ENCODE measurements around the gene FAM240B.

FAM240B gene

DNA sequence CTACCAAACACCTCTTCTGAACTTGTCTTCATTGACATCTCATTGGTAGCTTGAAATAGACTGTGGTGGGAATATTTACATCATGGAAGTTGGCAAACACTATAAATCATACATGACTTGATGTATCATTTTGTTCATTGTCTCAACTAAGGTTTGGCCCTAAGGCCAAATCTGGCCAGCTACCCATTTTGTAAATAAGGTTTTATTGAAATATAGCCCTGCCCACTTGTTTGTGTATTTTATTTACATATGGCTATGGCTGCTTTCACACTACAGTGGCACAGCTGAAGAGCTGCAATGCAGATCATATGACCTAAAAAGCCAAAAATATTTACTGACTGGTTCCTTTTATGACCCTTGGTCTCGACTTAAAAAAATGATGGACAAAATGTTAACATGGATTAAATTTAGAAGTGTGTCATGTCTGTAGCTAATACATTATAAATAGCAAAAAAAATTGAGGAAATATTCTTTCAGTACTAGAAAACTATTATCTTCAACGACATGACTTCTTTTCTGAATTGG, 22.1 kb downstream of the FAM240B start:
- DNase-seq: no peak

DNA sequence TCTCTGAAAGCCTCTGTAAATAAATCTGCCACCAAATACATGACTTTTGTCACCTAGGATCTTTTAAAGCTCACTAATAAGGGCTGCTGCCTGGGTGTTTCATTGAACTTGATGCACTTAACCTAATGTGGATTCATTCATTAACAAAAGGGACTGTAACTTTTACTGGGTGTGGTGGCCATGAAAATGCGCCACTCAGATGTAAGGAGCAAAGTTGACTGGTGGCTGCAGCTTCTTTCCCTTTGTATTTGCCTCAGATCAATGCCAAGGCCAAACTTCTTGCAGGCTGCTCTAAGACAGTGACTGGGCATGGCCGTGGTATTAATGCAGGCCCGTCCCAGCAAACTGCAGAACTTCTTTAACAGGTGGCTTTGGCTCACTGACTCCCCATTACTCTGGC, 22.9 kb downstream of the FAM240B start:
- no peak for DNase-seq

DNA sequence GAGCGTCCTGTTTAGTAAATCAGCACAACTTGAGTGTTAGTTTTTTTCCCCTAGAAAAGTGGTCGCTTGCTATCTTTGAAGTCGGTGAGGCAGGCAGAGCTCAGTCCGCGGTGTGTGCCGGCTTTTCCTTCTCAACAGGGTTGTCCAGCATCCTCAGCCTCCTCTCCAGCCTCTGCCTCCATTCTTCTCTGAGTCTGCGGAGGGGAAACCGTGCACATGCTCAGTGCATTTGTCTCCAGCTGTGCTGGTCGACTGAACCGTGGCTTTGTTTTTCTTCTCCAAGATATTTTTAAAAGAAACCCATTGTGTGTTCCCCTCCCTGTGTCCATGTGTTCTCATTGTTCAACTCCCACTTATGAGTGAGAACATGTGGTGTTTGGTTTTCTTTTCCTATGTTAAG, 25.3 kb downstream of the FAM240B start:
- no peak for DNase-seq

DNA sequence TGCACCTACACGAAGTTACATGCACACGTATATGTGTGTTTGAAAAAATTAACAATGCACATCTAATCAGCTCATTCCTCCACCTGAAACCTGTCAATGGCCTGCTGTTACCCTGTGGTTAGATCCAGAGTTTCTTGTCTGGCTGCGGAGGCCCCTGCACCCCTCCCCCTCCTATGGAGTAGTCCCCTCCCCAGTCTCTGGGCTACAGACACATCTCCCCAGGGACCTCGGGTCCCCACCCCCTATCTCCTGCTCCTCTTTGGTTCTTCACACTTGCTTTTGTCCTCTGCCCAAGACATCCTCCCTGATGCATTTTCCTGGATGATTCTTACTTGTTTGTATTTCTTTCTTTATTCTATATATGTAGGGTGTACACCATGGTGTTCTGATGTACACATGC, 27.2 kb downstream of the FAM240B start:
- DNase-seq: no peak

DNA sequence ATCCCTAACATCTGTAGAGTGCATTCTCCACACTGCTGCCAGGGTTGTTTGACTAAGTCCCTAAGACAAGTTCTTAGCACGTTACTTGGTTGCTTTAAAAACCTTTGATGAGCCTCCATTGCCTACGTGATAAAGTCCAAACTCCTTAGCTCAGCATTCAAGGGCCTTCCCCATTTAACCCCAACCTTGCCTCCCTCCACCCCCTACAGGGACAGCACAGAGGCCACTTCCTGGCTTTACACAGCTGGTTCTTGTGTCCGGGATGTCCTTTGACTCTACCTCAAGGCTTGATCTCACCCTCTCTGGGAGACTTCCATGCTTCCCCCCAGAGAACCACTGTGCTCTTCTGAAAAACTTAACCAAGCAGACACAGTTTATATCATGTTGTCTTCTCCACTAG, 29.4 kb downstream of the FAM240B start:
- no peak for DNase-seq

DNA sequence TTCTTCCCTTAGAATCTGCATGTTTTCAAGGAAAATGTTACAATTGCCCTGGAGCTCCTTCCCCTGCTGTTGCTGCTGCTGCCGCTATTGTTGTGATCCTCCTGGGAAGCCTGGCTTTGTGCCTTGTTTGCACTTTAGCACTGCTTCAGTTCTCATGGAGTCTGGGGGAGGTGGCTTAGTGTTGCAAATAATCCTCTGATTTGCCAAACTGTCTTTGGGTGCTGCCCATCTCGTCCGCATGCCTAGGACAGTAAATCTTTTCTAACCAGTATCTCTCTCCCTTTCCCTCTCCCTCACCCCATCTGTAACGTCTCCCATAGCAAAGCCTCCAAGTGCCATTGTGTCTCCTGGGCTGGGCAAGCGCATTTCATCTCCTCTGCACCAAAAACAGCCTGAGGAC, 30.3 kb downstream of the FAM240B start:
- no peak for DNase-seq

DNA sequence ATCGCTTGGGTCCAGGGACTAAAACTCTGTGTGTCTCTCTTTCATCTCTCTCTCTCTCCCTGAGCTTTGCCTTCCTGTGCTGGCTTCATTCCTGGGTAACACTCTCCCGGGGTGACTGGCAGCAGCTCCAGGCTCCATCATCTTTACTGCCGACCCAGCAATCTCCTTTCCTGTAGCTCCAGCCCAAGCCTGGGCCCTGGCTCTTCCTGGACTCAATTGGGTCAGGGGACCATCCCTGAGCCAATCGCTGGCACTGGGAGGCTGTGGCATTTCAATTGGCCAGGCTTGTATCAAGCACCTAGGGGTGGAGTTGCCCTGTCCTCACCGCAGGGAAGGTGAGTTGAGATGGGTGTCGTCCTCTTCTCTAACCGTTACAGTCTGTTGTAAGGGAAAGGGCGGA, 31.9 kb downstream of the FAM240B start:
- DNase-seq: no peak

DNA sequence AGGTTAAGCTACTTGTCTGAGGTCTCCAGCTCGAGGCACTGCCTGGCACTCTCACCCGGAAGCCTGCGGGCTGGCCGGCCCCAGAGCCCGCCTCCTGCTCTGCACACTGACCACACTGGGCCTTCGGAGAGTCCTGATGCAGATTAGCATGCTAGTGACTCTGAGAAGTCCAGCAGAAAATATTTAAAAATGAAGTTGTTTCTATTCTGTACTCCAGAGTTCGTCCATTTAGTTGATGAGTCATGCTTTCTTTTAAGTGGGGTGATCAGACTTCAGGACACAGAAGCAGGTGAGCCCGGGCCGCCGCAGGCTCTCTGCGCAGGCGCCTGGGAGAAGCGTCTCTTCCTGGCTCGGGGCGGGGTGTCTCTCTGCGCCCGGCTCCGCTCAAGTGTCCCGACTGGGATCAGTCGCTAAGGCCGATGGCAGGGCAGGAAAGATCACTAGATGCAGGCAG, 32.5 kb downstream of the FAM240B start:
- peak; percentile 4 to 14 for DNase-seq

DNA sequence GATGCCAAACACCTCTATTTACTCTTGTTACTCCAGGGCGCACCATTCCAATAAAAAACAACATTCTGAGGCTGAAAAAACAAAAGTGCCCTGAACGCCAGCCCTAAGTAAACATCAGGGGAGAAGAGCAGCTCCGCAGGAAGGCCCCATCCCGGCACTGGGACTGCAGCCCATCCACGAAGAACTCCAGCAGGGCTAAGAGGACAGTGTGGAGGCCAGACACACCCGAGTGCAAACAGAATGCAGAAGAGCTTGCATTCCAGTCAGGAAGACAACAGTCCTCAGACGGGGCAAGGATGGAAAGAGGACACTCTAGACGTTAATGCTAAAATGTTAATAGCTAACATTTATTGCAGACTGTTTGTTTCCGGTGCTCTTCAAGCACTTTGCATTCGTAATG, 33.0 kb downstream of the FAM240B start:
- no peak for DNase-seq

DNA sequence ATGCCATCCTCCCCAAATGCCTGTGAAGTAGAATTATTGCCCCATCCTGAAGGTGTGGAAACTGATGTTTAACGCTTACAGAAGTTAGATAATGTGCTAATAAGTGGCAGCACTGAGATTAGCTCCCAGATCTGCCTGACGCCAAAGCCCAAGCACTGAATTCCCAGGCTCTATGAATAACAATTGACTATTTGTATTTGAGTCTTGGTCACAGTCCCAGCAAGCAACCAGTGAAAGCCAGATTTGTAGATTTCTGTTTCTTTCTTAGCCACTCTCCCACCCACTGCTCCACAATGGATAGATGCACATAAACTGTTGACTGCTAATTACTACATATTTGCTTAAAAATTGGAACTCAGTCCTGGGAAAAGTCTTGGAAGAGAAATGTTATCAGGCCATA, 34.4 kb downstream of the FAM240B start:
- no peak for DNase-seq

DNA sequence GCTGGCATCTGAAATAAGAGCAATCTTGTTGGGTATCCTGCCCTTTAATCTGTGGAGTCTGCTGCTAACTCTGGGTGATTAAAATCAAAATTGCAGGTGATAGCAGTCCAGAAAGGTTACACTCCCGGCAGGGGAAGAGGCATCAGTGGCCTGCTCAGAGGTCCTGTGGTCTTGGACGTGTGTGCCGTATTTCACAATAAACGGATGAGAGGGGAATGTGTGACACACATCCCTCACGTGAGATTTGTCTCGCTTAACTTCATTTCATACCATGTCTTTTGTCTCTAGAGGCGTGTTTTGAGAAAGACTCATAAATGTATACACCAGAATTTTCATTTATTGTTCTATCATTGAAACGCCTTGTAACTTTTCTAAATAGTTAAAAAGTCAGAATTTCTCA, 36.6 kb downstream of the FAM240B start:
- no peak for DNase-seq

DNA sequence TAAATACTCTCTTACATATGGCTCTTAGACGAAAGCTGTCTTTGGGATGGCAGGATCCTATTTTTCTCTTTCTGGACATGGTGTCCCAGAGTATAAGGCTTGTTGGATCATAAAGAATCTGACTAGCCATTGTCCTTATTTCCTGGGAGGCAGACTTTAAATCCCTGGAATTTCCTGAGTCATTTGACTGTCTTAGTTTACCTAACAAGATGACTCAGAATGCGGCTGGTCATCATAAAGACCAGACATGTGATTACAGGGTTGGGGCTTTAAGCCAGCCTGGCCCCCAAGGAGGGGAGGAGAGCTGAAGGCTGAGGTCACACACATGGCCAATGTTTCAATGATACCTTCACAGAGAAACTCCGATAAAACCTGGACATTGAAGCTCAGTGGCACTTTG, 37.2 kb downstream of the FAM240B start:
- DNase-seq: no peak

DNA sequence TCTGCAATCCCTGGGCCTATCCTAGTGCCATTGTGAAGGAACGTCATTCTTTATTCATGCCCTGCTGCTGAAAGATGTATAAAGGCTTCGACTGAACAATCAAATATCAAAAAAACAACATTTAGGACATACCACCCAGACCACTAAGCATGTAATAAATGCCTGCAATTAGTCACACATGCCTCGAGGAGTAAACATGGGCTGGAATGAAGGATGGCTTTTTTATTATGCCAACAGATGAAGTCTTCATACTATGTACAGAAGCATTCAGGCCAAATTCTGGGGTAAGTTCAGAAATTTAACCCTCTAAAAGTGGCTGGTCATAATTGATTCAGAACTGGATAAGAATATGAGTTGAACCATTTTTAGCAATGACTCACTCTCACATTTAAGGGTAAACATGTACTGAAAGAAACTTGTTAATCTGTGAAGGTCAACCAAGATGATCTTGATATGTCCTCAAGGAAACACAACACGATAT, 38.1 kb downstream of the FAM240B start:
- no peak for DNase-seq

DNA sequence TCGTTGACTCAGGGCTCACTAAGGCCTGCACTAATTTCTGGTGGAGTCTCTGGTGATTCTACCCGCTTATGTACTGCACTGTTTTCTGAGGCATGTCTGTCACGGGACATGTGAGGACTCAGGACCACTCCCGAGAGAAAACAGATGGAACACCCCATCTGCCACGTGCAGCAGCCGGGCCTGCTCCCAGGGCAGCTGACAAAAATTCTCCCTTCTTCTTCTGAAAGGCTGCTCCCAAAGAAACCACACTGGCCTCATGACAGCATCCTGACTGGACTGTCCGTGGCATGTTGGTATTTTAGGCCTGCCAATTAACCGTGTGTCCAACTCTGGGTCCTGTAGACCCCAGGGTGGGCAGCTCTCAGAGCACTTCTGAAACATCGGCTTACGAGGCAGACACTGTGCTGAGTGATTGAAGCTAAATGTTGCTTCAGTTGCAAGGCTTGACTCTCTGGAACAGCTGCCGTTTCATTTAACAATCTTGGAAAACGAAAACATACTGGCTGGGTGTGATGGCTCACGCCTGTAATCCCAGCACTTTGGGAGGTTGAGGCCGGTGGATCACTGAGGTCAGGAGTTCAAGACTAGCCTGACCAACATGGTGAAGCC, 39.0 kb downstream of the FAM240B start:
- DNase-seq: no peak

DNA sequence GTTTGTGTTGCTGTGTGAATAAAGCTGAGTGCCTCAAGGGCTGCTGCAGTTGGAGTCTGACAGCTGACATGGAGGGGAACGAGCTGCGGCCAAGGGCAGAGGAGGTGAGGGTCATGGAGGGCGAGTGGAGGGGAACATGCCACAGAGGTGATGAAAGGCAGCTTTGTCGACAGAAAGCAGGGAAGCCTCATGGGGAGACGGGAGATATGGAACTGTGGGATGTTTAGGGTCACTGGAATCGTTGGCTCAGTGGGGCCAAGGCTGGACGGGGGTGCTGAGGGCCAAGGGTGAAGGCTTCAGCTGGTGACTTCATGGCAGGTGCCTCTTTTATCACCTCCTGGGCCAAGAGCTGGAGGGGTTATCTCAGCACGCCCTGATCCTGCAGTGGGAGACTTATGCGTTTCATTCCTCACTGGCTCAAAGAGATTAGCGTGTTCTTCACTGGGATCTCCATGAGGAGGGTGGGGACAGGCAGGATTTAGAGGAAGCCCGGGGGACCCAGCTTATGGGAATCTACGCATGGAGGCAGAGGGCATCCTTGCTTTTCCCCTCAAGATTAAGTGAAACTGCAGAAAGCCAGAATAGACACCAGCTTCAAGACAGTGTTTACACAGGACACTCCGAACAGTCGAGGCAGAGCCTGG, 42.2 kb downstream of the FAM240B start:
- no peak for DNase-seq

DNA sequence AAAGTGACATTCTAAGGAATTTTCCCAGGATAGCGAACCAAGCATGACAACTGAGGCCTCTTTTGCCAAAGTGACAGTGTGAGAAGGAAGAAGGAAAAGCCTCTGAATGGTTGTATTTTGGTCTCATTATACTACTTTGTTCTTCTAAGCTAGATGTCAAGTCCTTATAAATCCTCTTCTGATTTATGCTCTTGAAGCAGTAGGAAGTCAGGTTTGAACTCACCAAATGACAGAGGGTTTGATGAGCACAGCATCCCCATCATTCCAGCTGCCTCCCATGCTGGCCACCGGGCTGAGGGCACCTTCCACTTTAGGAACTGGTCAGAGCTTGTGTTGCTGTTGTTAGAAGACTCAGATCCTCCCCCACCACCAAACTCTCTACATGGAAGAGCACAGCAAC, 44.1 kb downstream of the FAM240B start:
- DNase-seq: no peak

DNA sequence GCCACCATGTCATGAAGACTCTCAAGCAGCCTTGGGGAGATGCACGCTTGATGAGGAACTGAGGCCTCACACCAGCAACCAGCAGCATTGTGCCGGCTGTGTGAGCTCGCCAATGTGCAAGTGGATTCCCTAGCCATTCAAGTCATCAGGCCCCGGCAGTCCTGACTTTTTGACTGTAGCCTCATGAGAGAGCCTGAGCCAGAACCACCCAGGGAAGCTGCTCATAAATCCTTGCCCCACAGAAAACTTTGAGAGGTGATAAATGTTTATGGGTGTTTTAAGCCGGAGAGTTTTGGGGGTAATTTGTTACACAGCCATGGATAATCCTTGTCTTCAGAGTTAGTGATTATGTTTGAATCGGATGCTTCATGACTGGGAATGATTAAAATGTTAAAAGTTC, 44.7 kb downstream of the FAM240B start:
- no peak for DNase-seq

DNA sequence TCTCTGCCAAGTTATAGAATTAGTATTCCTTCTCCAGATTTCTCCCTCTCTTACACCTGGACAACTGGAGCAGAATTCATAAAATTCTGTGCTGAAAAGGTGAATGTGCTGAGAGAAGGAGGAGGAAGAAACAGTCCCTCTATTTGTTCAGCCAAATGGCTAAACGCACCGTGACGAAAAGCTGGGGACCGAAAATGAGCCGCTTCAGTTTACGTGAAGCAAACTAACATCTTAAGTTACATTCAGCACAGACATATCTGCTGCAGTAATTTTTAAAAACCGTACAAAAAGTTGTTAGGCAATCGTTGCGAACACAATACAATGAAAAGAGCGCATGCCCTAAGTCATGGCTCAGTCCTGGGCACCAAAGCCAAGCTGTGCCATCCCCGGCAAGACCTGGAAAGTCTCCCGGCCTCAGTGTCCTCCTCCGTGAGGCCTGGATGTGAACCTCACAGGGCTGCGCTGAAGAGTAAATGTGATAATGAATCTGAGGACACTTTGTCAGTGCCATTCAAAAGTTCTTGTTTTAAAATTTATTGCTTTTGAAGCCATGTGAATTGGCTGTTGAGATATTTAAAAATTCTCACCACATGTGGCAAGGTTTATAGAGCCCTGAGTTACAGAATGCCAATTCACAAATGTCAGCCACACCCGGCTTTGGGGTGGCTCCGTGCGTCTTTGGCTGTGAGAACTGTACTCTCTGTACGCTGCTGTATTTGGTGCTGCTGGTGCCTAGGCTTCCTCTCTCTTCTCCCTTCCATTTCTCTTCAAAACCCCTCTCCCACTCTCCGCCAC, 46.3 kb downstream of the FAM240B start:
- no peak for DNase-seq

DNA sequence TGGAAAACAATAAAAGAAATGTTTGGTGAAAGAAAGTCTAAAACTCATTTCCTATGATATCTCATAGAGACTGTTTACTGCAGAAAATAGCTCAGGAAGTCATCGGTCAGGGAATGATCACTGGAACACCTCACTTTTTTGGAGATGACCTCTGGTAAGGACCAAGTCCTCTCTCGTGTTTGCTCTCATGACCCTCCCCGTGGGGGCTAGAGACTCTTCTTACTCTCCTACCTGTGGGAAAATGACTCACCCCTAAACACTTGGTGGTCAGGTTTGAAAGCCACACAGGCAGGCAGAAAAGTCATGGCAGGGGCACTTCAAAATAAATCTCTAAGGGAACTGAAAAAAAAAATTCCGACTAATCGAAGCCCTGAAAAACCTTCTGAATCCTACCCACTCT, 48.2 kb downstream of the FAM240B start:
- no peak for DNase-seq

DNA sequence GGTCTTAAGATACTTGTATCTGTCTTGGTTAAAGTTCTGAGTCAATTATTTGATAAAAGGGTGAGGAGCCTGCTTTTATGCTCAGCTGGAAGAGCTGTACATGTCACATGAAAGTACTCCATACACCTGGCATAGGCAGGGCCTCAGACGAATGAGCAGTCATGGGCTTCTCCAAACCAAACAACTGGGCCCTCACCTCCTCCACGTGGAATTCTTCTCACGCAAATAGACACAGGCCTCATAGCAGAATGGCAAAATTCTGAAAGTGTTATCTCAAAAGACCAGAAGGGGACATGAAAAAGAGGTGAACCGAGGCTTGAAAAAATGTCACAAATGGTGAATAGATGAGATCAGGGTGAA, 48.6 kb downstream of the FAM240B start:
- DNase-seq: no peak

DNA sequence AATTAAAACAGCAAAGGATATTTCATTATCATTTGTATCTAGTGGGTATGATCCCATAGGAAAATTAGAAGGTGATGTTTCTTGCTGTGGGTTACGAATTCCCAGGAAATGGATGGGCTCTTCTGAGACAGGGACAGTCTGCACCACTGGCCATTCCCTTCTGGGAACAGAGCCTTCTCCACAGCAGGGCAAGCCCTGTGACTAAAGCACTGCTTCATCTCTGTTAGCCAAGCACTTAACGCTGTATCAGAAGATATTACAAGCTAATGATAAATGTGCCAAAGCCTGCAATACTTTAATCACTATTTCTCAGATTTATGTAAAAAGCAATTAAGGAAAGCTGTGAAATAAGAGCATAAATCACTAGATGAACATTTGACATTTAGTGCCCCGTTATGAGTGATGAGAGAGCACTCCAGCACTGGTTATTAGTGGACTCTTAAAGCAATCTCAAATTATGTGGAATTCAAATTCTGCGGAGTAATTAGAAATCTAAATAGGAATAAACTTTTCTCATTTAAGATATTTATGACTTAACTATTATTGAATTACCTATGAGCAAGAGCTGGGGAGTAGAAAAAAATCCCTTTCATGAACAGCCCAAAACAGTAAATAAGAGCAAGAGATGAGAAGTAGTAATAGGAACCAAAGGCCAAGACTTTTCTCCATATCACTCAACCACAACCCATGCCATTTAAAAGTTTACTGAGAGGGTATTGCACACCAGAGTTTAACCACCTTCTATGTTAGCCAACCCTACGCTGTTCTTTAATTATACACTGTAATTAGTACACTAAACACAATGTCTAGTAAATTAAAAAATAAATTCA, 49.2 kb downstream of the FAM240B start:
- DNase-seq: peak in 1 of 2 experiments; percentile 4

DNA sequence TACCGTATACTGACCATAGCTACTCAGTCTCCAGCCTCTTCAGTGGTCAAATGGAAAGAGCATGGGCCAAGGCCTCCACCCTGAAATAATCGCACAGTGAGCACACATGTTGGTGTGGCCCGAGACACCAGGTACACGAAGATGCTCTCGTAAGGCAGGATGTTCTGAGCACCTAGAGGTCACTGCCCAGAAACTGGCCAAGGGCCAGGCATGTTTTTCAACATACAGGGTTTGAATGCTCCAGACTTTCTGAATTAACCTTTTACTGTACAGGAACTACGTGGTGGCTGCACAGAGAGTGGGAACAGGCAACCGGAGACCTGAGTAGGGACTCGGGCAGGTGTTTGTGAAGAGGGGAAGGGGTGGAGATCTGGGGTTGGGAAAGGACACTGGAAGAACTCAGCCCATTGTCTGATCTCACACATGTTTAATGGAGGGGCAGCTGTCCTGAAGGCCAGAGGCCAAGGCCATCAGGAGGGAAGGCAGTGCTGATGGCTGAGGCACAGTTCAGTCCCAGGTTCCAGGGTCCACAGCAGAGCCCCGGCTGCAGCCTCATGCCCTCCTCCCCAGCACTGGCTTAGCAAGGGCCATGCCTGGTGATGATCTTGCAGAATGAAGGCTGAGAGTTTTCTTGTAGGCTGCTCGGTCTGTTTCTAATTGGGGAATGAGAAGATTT, 51.0 kb downstream of the FAM240B start:
- no peak for DNase-seq
